Vagina (tissue), 2 donors: Measurements from ENCODE around the gene GFOD1.

Experiments used
- POLR2A ChIP-seq, 2 donors: fragments of 450-650 bp; IDR thresholded peaks; one replicate each; pipeline ENCODE4 v1.6.1; 2017; ENCODE audit warnings: antibody characterized with exemption in 2 of 2, mild to moderate bottlenecking in 2 of 2, moderate library complexity in 2 of 2
- POLR2AphosphoS5 ChIP-seq, 2 donors: sonication (generic); formaldehyde crosslinking; IDR thresholded peaks; one replicate each; pipeline ENCODE4 v1.9.0; 2017; ENCODE audit warnings: antibody characterized with exemption in 2 of 2, mild to moderate bottlenecking in 2 of 2, low read depth in 1 of 2; ENCODE audit not compliant: insufficient read depth in 1 of 2
- TF ChIP-seq, protein P1 (sequence below), 3 experiments: fragments of 450-650 bp in 2 of 3; fragments of 200-600 bp in 1 of 3; sonication (generic) in 1 of 3; IDR thresholded peaks; one replicate each; pipeline ENCODE4 v1.5.1; 2017 to 2019; ENCODE audit warnings: antibody characterized with exemption in 3 of 3, mild to moderate bottlenecking in 2 of 3, moderate library complexity in 2 of 3

DNA sequence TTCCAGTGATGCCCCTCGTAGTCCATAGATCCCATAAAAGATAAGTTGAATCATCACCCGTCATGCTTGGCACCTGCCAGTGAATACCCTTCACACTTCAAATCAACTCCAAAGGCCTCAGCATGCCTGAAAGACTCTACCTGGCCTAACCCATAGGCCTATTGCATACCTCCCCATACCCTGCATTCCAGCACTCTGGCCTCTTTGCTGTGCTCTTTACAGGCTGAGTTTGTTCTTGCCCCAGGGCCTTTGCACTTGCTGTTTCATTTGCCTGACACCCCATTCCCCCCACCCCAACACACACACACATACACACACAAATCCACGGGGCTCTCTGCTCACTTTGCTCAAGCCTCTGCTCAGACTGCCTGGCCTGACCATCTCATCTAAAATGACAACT lies 3.0 kb upstream of the GFOD1 start:
- TF ChIP-seq, protein P1, sequence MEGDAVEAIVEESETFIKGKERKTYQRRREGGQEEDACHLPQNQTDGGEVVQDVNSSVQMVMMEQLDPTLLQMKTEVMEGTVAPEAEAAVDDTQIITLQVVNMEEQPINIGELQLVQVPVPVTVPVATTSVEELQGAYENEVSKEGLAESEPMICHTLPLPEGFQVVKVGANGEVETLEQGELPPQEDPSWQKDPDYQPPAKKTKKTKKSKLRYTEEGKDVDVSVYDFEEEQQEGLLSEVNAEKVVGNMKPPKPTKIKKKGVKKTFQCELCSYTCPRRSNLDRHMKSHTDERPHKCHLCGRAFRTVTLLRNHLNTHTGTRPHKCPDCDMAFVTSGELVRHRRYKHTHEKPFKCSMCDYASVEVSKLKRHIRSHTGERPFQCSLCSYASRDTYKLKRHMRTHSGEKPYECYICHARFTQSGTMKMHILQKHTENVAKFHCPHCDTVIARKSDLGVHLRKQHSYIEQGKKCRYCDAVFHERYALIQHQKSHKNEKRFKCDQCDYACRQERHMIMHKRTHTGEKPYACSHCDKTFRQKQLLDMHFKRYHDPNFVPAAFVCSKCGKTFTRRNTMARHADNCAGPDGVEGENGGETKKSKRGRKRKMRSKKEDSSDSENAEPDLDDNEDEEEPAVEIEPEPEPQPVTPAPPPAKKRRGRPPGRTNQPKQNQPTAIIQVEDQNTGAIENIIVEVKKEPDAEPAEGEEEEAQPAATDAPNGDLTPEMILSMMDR (IDR thresholded peaks at IDR 0.05): no peak
- TF ChIP-seq POLR2A (IDR thresholded peaks at IDR 0.05) (no peak), POLR2AphosphoS5 (IDR thresholded peaks at IDR 0.05; ENCODE audit: insufficient read depth in 1 of 2, low read depth in 1 of 2) (no peak)
